GM19043 (cell line): ENCODE data around the gene PAX6.

ENCODE experiments used
- ATAC-seq: cut with Tn5 transposase; IDR thresholded peaks from one replicate; pipeline ENCODE4 v1.9.1; 2021; ENCODE audit warnings: low read depth; ENCODE audit not compliant: unreplicated experiment

PAX6 gene

DNA sequence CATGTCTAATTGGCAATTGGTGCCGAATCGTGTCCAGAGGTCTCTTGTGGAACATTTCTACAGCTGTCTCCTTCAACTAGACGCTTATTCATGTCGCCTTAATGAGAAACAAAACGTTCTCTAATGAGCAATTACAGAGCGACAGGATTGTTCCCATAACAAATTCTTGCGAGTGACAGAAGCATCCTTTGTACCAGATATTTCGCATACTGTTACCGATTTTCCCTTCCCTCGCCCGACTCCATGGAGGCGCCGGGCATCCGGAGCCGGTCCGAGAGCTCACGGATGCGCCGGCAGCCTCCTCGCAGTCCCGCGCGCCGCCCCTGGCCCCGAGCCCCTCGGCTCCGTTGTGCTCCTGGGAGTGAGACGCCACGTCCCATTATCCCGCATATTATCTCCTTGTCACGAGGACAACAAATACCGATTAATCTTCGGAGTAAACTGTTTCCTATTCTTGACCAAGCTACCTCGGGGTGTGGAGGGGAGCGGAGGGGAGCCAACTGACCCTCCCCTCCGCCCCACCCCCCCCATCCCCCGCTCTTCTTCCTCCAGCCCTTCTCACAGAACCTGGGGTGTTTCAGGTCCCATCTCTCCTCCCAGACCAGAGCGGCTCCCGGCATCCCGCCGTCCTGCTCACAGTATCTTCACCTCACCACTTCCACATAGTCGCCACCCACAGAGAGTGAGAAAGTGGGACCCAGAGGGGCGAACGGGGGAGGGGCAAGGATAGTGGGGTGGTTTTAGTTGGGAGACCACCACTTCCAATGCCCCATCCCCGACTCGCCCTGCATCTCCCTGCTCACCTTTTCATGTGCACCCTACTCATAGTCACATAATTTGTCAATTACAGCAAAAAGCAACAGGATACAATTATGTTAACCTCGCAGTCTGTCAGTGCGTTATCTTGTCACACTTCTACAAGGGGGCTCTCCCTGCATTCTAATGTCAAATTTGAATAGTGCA lies 11.4 kb downstream of the PAX6 start:
- no peak for ATAC-seq

DNA sequence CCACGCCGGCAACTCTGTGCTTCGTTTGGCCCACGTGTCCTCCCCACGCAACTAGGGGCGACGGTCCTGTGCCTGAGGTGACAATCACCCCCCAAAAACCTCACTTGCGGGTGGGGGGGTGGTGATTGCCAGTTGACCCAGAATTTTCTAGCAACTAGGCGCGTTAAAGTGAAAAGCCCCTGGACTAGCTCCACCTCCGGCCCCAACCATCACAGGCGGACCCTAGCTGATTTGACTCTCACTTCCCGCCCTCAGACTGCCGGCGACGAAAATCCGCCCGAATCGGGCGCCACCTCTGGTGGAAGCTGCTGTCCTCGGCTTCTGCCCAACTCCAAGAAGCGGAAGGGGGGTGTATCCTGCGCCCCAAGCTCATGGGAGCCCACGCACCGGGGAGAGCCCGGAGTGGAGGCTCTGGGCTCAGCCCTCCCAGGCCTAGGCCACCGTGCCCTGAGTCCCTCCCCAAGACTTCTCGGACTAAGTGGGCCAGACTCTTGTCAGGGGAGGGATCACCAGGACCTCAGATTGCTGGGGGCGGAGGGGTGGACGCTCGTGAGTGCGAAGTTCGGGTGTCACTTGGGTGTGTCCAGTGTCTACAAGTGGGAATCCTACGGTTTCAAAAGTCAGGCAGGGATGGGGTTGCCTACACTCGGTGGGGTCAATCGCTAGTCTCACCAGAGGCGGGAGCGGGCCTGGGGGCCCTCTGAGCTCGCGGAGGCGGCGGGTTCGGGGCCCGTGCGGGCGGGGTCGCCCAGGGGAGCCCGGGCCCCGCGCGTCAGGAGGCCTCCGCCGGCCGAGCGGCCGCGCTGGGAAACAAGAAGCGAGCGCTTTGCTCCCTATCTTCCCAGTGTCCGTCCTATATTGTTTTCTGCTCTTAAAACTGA lies 12.3 kb downstream of the PAX6 start:
- ATAC-seq = no peak

DNA sequence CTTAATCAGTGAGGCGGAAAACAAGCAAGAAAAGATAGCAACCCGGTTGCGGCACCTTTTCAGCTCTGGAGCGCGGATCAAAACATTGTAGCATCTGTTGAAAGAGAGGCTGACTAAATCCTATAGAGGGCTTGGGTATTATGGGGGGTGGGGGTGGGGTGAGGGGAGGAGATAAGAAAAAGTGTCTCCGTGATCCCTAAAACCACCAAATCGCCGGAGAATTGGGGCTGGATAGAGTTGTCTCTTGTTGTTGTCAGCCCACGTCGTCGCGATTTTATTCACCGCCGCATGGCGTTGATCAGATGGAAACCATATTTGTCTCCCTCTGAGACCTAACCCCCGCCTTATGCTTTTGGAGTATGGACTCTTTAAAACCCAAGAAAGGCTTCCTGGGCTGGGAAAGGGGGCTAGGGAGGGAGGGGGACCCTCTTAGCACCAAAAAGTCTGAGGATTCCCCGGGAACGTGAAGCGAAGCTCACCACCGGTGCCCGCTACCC lies 13.0 kb downstream of the PAX6 start:
- ATAC-seq = no peak

DNA sequence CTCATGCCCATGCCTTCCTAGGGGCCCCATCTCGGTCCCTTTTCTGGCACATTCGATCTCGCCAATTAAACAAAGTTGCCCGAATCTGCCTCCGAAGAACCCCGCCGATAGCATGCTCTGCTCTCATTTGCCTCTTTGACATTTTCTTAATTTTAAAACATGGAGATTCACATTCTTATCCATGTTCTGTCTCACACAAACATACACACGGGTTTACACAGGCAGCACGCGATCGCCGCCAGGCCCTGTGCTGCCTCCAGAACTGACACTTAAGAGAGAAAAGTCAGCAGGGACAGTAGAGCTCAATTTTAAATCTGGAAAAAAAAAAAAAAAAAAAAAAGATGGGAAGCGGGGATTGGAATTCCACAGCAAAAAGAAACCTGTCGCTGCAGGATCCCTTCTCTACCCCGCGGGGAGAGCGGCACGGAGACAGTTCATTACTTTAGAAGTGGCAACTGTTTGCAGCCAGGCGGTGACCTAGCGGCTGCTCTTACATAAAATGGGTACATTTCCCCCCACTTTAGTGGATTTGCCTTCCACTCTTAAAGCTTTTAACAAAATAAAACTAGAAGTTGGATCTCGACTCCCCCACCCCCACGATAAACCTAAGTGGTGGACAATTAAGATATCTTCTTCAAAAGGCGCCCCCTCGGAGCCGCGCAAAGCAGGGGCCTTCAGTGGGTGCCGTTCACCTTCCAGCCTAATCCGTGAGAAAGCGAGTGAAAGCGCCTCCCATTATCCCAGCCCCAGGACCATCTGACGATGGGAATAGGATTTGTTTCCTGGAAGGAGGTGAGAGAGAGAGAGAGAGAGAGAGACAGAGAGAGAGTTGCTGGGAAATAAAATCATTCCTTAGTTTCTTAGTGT lies 13.7 kb downstream of the PAX6 start:
- ATAC-seq = no peak

DNA sequence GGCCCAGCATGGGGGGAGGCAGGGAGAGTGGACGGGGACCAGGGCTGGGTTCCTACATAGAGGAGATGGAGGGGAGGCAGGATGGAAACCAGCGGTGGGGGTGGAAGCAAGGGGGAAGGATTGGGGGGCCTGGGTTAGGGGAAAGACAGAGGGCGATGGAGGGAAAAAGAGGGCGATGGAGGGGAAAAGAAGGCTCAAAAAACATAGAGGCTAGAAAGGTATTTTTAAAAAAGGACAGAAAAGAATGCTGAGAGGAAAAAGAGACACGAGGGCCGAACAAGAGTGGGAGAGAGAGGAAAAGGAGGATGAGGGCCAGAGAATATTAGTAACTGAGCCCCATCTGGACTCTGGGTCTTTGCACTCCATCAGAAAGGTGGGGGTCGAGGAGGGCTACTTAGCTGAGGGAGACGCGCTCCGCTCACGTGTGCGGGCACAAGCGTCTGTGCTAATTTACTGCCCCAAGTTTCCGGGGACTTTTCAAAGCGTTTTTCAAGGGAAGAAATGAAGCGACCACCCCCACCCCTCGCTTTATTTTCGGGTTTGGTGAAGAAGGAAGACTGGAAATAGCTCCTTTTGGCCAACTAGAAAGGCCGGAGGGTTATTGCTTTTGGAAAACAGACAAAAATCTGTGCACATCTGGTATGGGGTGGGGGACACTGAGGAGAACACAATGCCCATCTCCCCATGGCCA lies 14.5 kb downstream of the PAX6 start:
- no peak for ATAC-seq

DNA sequence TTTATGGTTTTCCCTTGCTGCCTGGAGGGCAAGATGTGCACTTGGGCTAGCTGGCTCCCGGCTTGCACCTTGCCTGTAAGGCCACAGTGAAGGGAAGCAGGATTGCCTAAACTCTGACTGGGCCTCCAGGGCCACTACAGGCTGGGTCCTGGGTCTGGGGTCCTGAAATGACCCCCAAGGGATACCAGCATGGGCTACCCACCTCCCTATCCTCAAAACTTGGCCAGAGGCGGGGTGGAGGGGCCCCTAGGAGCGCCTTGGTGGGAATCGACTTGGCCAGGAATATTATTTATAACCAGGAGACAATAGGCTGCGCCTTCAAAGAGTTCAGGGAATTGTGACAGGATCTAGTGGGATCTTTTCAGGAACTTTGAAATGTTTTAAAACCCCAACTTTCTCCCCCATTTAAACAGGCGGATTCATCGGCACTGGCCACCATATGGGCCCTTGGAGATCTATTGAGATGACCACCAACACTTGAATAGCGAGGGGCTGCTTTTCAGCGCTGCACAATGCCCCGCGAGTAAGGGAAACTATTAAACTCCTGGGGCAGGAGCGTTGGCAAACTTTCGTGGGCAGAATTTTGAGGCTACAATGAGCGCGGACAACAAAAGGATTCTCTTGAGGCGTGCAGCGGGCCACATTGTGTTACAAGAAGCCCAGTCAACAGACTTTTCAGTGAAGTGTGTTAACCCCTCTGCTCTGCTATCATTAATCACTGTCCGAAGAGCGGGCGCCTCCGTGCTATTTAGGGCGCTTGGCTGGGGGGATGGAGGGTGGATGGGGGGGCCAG lies 15.2 kb downstream of the PAX6 start:
- no peak for ATAC-seq

DNA sequence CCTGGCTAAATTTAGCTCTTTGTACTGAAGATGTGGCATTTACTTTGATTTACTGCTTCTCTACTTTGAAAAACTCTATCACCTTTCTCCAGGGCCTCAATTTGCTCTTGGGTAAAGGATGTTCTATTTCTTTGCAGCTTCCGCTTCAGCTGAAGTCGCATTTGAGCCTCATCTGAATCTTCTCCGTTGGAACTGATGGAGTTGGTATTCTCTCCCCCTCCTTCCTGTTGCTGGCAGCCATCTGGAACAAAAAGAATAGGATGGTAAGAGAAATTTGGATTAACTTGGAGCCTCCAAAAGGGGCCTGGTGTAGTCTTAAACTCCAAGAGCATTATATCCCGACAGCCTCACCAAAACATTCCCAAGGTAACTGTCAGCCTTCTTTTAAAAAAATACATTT lies 16.6 kb downstream of the PAX6 start:
- no peak for ATAC-seq

DNA sequence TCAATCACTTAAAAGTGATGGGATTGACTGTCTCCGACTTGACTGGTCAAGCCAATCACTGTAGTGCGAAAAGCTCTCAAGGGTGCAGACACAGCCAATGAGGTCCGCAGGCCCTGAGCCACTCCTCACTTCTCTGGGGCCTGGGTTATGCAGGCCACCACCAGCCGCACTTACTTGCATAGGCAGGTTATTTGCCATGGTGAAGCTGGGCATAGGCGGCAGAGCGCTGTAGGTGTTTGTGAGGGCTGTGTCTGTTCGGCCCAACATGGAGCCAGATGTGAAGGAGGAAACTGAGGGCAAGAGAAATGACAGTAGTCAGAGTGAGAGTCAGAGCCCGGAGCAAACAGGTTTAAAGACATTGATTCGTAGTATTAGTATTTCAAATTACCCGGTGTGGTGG lies 17.9 kb downstream of the PAX6 start:
- no peak for ATAC-seq

DNA sequence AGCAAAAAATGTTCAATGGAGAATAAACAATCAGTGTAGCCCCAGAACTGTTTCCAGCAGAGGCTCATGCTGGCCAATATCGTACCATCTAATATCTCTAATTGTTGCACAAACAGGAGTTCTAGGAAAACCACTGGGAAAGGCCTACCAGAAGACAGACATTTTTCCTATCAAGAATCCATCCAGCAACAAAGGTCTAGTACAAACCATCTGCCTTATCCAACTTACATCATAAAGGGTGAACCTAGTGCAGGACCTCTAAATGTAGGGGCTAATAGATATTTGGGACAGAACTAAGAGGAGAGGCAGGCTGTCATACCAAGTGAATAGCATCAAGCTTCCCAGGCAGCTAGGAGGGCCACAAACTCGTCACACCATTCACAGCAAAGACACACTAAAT lies 18.7 kb downstream of the PAX6 start:
- ATAC-seq = no peak

DNA sequence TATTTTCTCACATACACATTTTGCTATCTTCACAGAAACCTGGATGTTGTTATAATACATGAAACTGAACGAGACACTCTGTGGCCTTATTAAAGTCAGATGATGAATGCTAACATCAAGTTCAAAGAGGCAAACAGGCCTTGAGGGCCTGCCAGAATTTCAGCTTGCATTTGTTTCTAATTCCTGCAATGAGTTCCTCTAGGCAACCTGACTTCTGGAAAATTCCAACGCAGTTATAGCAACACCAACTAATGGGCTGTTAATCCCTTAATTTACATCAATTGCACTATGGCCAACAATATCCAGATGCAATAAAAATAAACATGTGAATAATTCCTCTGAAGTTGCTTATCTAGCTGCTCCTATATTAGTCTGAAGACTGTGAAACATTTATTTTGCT lies 19.1 kb downstream of the PAX6 start:
- ATAC-seq = no peak

DNA sequence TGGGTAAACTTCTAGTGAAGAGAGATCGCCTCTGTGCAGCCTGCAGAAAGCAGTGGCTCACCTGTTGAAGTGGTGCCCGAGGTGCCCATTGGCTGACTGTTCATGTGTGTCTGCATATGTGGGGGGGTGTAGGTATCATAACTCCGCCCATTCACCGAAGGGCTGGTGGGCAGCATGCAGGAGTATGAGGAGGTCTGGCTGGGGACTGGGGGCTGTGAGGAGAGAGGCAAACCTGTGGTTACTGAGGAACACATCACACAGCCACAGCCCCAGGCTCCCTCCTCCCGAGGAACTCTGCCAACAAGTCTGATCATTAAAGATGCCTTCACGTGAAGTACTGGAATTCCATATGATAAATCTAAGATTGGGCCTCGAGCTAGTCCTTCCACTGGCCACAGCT lies 20.5 kb downstream of the PAX6 start:
- ATAC-seq = no peak

DNA sequence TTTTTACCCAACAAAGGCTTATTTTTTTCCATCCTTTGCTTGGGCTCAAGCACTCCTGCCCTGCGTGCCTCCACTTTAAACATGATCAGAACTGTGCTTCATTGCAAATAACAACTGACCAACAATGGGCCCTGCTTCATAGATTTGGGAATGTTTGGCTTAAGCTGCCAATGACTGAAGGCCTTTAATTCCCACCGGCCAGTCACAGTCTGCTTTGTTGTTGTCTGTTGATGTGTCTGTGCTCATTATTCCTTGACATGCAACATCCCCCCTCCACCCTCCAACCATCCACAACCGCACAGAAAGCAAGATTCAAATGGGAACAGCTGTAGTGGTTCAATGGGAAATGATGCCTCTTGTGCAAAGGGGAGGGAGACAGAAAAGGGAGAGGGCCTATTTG lies 23.0 kb downstream of the PAX6 start:
- ATAC-seq = no peak

DNA sequence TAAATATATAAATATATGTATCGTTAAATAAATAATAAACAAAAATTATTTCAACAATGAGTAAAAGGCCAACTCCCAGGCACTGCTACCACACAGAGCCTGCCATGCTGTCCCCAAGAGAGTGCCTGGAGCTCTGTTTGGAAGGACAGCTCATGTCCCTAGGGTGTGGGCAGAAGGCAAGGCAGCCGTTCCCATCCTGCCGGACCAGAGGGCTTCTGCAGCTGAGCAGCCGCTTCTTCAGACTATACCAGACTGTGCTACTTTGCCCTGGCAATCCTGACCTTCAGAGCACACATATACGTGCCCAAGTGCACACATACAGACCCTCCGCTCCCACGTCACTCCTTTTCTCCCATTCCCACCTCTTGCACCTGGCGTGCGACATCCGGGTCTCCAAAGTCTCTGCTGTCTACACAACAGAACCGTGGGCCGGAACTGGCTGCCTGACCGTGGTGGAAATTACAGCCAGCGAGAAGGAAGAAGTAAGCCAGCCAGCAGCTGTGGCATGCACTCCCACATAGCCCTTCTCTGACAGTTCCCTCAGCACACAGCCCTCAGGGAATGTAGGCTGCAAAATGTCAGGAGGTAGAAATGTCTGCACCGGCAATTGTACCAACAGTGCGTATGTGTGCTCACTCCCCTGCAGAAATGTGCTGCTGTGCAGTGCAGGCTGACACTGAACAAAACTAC lies 24.0 kb downstream of the PAX6 start:
- no peak for ATAC-seq

DNA sequence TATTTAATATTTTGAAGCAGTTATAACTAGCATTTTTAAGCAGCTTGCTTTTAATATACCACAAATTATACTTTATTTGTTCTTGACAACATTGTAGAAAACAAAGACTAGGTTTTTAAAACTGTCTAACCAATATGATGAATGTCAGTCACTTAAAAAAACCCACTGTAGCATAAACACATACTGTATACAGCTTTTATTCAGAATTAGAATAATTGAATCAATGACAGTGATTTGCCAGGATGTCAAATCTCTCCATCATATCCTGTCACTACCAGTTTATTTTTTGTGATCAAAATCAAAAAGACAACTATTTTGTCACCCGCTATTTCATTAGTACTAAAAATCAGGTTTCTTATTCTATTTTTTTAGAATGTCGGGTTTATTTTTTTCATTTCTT lies 26.5 kb downstream of the PAX6 start:
- ATAC-seq = no peak

DNA sequence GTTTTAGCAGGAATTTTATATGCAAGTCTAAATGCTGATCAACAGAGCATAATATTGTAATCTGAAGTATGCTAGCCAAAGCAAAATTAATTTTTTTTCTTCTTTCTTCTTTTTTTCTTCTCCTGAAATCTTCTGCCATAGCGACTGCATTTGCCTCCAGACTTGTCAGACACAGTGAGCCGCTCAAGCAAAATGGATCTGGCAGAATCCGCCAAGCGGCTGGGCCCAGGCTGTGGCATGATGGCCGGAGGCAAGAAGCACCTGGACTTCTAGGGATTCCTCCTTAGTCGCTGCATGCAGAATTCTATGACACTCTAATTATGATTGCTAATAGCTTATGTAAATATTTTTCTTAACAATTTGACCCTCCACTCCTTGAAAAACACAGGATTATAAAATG lies 27.9 kb downstream of the PAX6 start:
- no peak for ATAC-seq

DNA sequence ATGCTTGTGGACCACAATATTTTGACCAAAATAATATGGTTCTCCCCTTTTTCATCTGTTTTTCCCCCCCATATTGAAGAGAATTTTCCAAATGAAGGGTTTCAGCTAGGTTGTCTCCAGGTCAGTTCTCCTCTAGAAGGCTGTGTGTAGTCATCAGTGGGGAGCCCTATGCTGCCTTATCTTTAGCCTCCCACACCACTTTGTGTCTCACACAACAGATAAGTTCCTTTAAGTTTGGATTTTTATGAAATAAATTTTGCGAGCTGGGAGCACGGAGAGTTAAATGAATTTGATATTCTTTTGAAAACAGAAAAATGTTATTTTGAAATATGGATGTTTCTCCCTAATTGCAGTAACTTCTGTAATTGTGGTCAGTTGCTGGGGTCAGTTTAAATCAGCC lies 28.9 kb downstream of the PAX6 start:
- no peak for ATAC-seq

DNA sequence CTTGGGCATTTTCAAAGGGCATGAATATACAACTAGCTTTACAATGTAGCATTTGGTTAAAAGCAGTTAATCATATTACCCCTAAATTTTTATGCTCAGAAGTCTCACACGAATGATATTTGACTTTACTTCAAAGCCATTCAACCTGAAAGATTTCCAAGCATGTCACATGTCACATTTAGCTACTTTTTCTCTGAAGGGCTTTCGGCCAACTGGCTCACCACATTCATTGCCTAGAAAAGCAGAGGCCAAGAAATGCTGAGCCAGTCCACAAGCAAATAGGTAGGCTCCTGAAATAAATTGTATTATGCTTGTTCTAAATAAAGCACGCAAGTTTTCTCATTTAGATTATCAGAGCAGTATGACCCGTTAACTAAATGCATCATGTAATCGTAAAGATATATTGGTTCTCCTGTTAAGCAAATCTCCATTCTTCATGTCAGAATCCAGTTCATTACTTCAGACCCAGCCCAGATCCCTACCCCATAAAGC lies 30.6 kb downstream of the PAX6 start:
- ATAC-seq = no peak

DNA sequence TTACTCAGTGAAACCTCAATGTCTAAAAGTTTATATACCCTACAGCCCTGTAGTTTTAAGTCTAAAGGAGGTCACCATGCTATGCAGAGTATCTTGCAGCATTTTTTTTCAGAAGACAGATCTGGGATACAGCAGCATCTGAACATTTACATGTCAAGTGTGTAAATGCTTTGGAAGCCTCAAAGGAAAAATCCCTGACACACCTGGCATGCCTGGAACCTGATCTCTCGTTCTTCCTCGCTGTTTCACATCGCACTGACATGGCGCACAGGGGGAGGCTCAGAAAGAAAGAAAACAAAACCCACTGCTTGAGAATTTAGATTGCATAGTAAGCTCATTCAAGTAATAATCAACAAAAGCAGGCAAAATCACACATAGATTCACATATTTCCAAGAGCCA lies 31.0 kb downstream of the PAX6 start:
- ATAC-seq = no peak
